ENCODE data around the gene RFX3. TPM values are rescaled to one million over a fixed set of nuclear protein-coding genes. Genes with fewer than 3 reads are reported as not detected.

RFX3 gene
- total RNA-seq, 1 experiment from 2014 or later = 9.9 TPM

GRCh38 chr9:3455717-3456116 is 70.1 kb downstream of the RFX3 start:
- no peak overlapping the region for H2AK5ac ChIP-seq (ENCODE audit: insufficient read length, low read length)
- no peaks in the 10 kb centered on the region; the same call in 1 of the 2 replicates for H3K4me1 ChIP-seq (ENCODE audit: insufficient read depth, low read length)
- H3K79me2 ChIP-seq (ENCODE audit: insufficient read depth, low read length) = no peaks in the 10 kb centered on the region
- H3K27ac ChIP-seq (ENCODE audit: insufficient read length, low read depth, low read length) = no peak overlapping the region
- H4K20me1 ChIP-seq (ENCODE audit: control insufficient read depth, insufficient read depth, insufficient read length) = no peaks in the 10 kb centered on the region
- TF ChIP-seq, protein P1, sequence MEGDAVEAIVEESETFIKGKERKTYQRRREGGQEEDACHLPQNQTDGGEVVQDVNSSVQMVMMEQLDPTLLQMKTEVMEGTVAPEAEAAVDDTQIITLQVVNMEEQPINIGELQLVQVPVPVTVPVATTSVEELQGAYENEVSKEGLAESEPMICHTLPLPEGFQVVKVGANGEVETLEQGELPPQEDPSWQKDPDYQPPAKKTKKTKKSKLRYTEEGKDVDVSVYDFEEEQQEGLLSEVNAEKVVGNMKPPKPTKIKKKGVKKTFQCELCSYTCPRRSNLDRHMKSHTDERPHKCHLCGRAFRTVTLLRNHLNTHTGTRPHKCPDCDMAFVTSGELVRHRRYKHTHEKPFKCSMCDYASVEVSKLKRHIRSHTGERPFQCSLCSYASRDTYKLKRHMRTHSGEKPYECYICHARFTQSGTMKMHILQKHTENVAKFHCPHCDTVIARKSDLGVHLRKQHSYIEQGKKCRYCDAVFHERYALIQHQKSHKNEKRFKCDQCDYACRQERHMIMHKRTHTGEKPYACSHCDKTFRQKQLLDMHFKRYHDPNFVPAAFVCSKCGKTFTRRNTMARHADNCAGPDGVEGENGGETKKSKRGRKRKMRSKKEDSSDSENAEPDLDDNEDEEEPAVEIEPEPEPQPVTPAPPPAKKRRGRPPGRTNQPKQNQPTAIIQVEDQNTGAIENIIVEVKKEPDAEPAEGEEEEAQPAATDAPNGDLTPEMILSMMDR (conservative IDR thresholded peaks at IDR 0.05) = no peak
- H3K4me1 Mint-ChIP-seq = peaks cover 6% of the 10 kb centered on the region in 2 experiments; a peak in 3 of 4 replicates
- no peak overlapping the region for H2BK12ac ChIP-seq (ENCODE audit: insufficient read length, low read depth, low read length)
- no peak overlapping the region for H3T11ph ChIP-seq (ENCODE audit: low read length)
- no peak overlapping the region for H4K5ac ChIP-seq (ENCODE audit: insufficient read length, low read depth, low read length)
- H2BK20ac ChIP-seq (ENCODE audit: low read depth, low read length, poor library complexity, severe bottlenecking) = no peak overlapping the region
- H3K4me2 ChIP-seq (ENCODE audit: insufficient read depth, insufficient read length, low read length) = no peak overlapping the region
- no peak overlapping the region for H3K27ac Mint-ChIP-seq
- WGBS (ENCODE audit: extremely low coverage, insufficient read length, low lambda C conversion rate) = no CpG with 5 or more reads among the region's 3 CpGs
- no peak overlapping the region for H3K9ac ChIP-seq (ENCODE audit: extremely low read depth, insufficient read length, low read length)
- no peak overlapping the region for H3K56ac ChIP-seq (ENCODE audit: insufficient read length, low read depth, low read length)
- no peaks in the 10 kb centered on the region for H3K23me2 ChIP-seq (ENCODE audit: insufficient read length, low read depth, low read length, poor library complexity, severe bottlenecking)
- no peak overlapping the region for H2BK5ac ChIP-seq (ENCODE audit: insufficient read length, low read length)
- H3K23ac ChIP-seq (ENCODE audit: insufficient read length, low read depth, low read length) = no peak overlapping the region
- no peaks in the 10 kb centered on the region for H3K27me3 Mint-ChIP-seq (ENCODE audit: low read depth)
- no peak overlapping the region for H2BK15ac ChIP-seq (ENCODE audit: low read depth, low read length)
- no peaks in the 10 kb centered on the region for H3K9me3 Mint-ChIP-seq
- no peak for DNase-seq
- H3K18ac ChIP-seq (ENCODE audit: insufficient read length, low read depth, low read length) = no peak overlapping the region
- no peaks in the 10 kb centered on the region for H3K27me3 ChIP-seq (ENCODE audit: insufficient read depth, low read length)
- H3K14ac ChIP-seq (ENCODE audit: insufficient read depth, low read length) = no peak overlapping the region
- no peak overlapping the region for H3K4me3 Mint-ChIP-seq
- no peak overlapping the region for H2BK120ac ChIP-seq (ENCODE audit: low read depth, low read length, poor library complexity, severe bottlenecking)
- H3K79me1 ChIP-seq (ENCODE audit: insufficient read depth, low read depth, low read length, poor library complexity, severe bottlenecking) = no peaks in the 10 kb centered on the region
- no peak overlapping the region for H3K4ac ChIP-seq (ENCODE audit: low read depth, low read length)
- no peak overlapping the region for H2AFZ ChIP-seq (ENCODE audit: low read length)
- no peaks in the 10 kb centered on the region for H3K36me3 Mint-ChIP-seq (ENCODE audit: insufficient read depth in 1 of 3, low read depth in 3 of 3)
- no peaks in the 10 kb centered on the region for H3K9me3 ChIP-seq (ENCODE audit: control insufficient read depth, low read depth, low read length)
- H4K91ac ChIP-seq (ENCODE audit: insufficient read length, low read depth, low read length) = no peak overlapping the region
- no peak overlapping the region for H4K8ac ChIP-seq (replicated peaks; ENCODE audit: insufficient read length, low read depth, low read length)

Measured in H9 (cell line).